Measurements from ENCODE around the gene SNX20.
A peak's percentile ranks its signal among the peaks of the same experiment; 100 is the strongest.

The SNX20 gene

GRCh38 chr16:50695017-50696000 is 14.2 kb upstream of the SNX20 start:
- DNase-seq = no peak
- no peak for TF ChIP-seq CTCF (IDR thresholded peaks at IDR 0.05; ENCODE audit: low read depth, low read length, missing control alignments)
- H3K27ac ChIP-seq = no peak overlapping the region
- no peaks in the 10 kb centered on the region for H3K36me3 ChIP-seq (replicated peaks)
- in situ Hi-C loops (cut with HindIII; ENCODE audit: low pct_ligation_motif_present, low sequenced_read_pairs) = no loop called here
- no peak overlapping the region for H3K4me3 ChIP-seq (ENCODE audit: low read depth, low read length)
- H3K27me3 ChIP-seq (replicated peaks) = peaks cover 7% of the 10 kb centered on the region

- Histone ChIP-seq H3K27ac (no peak overlapping the region), H3K4me3 (ENCODE audit: low read depth, low read length) (no peak overlapping the region), H3K36me3 (replicated peaks) (no peaks in the 10 kb centered on the region), H3K27me3 (replicated peaks) (peaks cover 7% of the 10 kb centered on the region)
- in situ Hi-C loops (cut with HindIII; ENCODE audit: low pct_ligation_motif_present, low sequenced_read_pairs) = no loop called here
- TF ChIP-seq CTCF (IDR thresholded peaks at IDR 0.05; ENCODE audit: low read depth, low read length, missing control alignments) = no peak
- DNase-seq = no peak
Measured at GRCh38 chr16:50694206-50694605, 13.1 kb upstream of the SNX20 start.

GRCh38 chr16:50692999-50693781 is 12.1 kb upstream of the SNX20 start, which contains the start of gene NOD2:
NOD2 (plus strand) TSS chr16:50693606; CDS start chr16:50699496, 5,890 bp downstream.
- Histone ChIP-seq H3K36me3 (replicated peaks) (no peaks in the 10 kb centered on the region), H3K4me3 (ENCODE audit: low read depth, low read length) (peak within 1 kb of the TSS; percentile 24), H3K27me3 (replicated peaks) (peaks cover 7% of the 10 kb centered on the region), H3K27ac (no peak within 1 kb of the TSS)
- DNase-seq = no peak
- in situ Hi-C loops (cut with HindIII; ENCODE audit: low pct_ligation_motif_present, low sequenced_read_pairs) = no loop called here
- no peak for TF ChIP-seq CTCF (IDR thresholded peaks at IDR 0.05; ENCODE audit: low read depth, low read length, missing control alignments)

- H3K4me3 ChIP-seq (ENCODE audit: low read depth, low read length) = no peak overlapping the region
- no peak for TF ChIP-seq CTCF (IDR thresholded peaks at IDR 0.05; ENCODE audit: low read depth, low read length, missing control alignments)
- peaks cover 7% of the 10 kb centered on the region for H3K27me3 ChIP-seq (replicated peaks)
- no peak overlapping the region for H3K27ac ChIP-seq
- DNase-seq = no peak
- in situ Hi-C loops (cut with HindIII; ENCODE audit: low pct_ligation_motif_present, low sequenced_read_pairs) = no loop called here
- H3K36me3 ChIP-seq (replicated peaks) = no peaks in the 10 kb centered on the region
Measured at GRCh38 chr16:50692644-50692998, 11.5 kb upstream of the SNX20 start.

GRCh38 chr16:50690177-50690576 is 9.1 kb upstream of the SNX20 start:
- Histone ChIP-seq H3K27ac (no peak overlapping the region), H3K27me3 (replicated peaks) (peaks cover 7% of the 10 kb centered on the region), H3K36me3 (replicated peaks) (no peaks in the 10 kb centered on the region), H3K4me3 (ENCODE audit: low read depth, low read length) (no peak overlapping the region)
- in situ Hi-C loops (cut with HindIII; ENCODE audit: low pct_ligation_motif_present, low sequenced_read_pairs) = no loop called here
- no peak for TF ChIP-seq CTCF (IDR thresholded peaks at IDR 0.05; ENCODE audit: low read depth, low read length, missing control alignments)
- DNase-seq = no peak

Measured in brain microvascular endothelial cell (primary cell).